Measurements from ENCODE around the gene ANO6.

DNA sequence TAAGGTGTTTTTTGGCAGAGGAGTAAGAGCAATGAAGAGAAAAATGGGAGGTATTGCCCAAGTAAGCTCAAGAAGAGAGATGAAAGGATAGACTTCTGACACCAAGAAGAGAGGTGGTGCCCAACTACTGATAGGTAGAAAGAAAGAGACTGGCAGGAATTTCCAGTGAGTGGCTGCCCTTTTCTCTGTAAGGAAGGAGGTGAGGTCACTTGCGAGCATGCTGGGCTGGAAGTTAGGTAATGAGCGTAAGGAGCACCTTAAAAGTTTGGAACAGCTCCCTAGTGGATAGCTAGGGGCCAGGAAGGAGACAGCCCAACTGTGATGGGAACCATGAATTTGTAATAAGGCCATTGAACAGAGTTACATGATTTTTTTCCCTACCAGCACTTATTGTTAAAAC is 127.0 kb downstream of the ANO6 start:
- TF ChIP-seq, protein P1, sequence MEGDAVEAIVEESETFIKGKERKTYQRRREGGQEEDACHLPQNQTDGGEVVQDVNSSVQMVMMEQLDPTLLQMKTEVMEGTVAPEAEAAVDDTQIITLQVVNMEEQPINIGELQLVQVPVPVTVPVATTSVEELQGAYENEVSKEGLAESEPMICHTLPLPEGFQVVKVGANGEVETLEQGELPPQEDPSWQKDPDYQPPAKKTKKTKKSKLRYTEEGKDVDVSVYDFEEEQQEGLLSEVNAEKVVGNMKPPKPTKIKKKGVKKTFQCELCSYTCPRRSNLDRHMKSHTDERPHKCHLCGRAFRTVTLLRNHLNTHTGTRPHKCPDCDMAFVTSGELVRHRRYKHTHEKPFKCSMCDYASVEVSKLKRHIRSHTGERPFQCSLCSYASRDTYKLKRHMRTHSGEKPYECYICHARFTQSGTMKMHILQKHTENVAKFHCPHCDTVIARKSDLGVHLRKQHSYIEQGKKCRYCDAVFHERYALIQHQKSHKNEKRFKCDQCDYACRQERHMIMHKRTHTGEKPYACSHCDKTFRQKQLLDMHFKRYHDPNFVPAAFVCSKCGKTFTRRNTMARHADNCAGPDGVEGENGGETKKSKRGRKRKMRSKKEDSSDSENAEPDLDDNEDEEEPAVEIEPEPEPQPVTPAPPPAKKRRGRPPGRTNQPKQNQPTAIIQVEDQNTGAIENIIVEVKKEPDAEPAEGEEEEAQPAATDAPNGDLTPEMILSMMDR (IDR thresholded peaks at IDR 0.05) = no peak
- TF ChIP-seq EP300 (IDR thresholded peaks at IDR 0.05; ENCODE audit: low read depth) = no peak
